AG04450 (cell line): ENCODE results near the gene EXOC2. TPM values are rescaled to one million over a fixed set of nuclear protein-coding genes. Genes with fewer than 3 reads are reported as not detected.

ENCODE experiments used
- CTCF ChIA-PET: fragments of 300-600, 350-600 bp; formaldehyde crosslinking; extraction: SDS; loops from one replicate; lab custom pipeline; 2022; ENCODE audit warnings: antibody characterized with exemption, inconsistent platforms; lab: Charles Lee
- POLR2A ChIA-PET: fragments of 350-600 bp; formaldehyde crosslinking; extraction: SDS; loops from one replicate; lab custom pipeline; 2021; ENCODE audit warnings: antibody characterized with exemption, inconsistent platforms; lab: Yijun Ruan, JAX
- DNase-seq: peaks from one replicate; pipeline ENCODE4 v3.0.0-alpha.2; 2011; ENCODE audit warnings: low read depth, low spot score
- H3K27ac ChIP-seq: one replicate; pipeline ENCODE4 v1.5.1; 2012; ENCODE audit warnings: low read depth, low read length, control low read depth
- H3K27me3 ChIP-seq: one replicate; pipeline ENCODE4 v1.6.0; 2012; ENCODE audit warnings: low read length; ENCODE audit not compliant: control insufficient read depth, insufficient read depth
- H3K4me3 ChIP-seq: 2 replicates; pipeline ENCODE4 v1.5.1; 2011; ENCODE audit warnings: mild to moderate bottlenecking, low read depth, low read length, control low read depth
- H3K9me3 ChIP-seq: 2 replicates; pipeline ENCODE4 v1.5.1; 2012; ENCODE audit warnings: low read length; ENCODE audit not compliant: control insufficient read depth, insufficient read depth
- CTCF ChIP-seq: IDR thresholded peaks from 2 replicates; pipeline ENCODE4 v1.5.1; 2011; ENCODE audit warnings: low read depth, low read length, control low read depth, inconsistent platforms
- polyA plus RNA-seq: library from polyadenylated mRNA; depleted of rRNA; stranded (reverse); fragments of >200 nt; gene quantifications from 2 replicates; pipeline ENCODE4 v1.2.3, GENCODE V29; 2011

Gene EXOC2
- polyA plus RNA-seq, 1 experiment, result 33.4 TPM

- H3K9me3 ChIP-seq, result no peaks in the 10 kb centered on the region
- no peak for DNase-seq
- CTCF ChIA-PET, result interaction anchor here (0.5 to 1.4 kb wide), 2 partner anchors 15 to 136 kb away, joined by 3 read pairs; no protein-coding TSS in a partner anchor
- POLR2A ChIA-PET, result no interaction called here
- no peaks in the 10 kb centered on the region for H3K27me3 ChIP-seq
- no peak overlapping the region for H3K27ac ChIP-seq
- no peak for TF ChIP-seq CTCF
- no peak overlapping the region for H3K4me3 ChIP-seq
These were observed 134.0 kb downstream of the EXOC2 start for GRCh38 chr6:558959-559358.

GRCh38 chr6:558089-558488 lies 134.8 kb downstream of the EXOC2 start:
- H3K9me3 ChIP-seq, result no peaks in the 10 kb centered on the region
- H3K4me3 ChIP-seq, result no peak overlapping the region
- TF ChIP-seq CTCF, result peak; percentile 31
- no peak for DNase-seq
- POLR2A ChIA-PET, result no interaction called here
- CTCF ChIA-PET, result interaction anchor here (0.7 to 1.4 kb wide), 2 partner anchors 14 to 35 kb away, joined by 3 read pairs; no protein-coding TSS in a partner anchor
- no peak overlapping the region for H3K27ac ChIP-seq
- H3K27me3 ChIP-seq, result no peaks in the 10 kb centered on the region

- CTCF ChIA-PET, result no interaction called here
- no peak overlapping the region for H3K4me3 ChIP-seq
- no peak overlapping the region for H3K27ac ChIP-seq
- no peaks in the 10 kb centered on the region for H3K9me3 ChIP-seq
- TF ChIP-seq CTCF, result no peak
- DNase-seq, result no peak
- POLR2A ChIA-PET, result no interaction called here
- H3K27me3 ChIP-seq, result no peaks in the 10 kb centered on the region
These were observed 141.0 kb downstream of the EXOC2 start for GRCh38 chr6:551829-552350.

GRCh38 chr6:551405-551804 lies 141.5 kb downstream of the EXOC2 start:
- H3K4me3 ChIP-seq, result no peak overlapping the region
- no peaks in the 10 kb centered on the region for H3K27me3 ChIP-seq
- DNase-seq, result no peak
- peak; percentile 20; the same call in 1 of the 2 replicates for TF ChIP-seq CTCF
- ChIA-PET POLR2A (no interaction called here), CTCF (no interaction called here)
- H3K27ac ChIP-seq, result no peak overlapping the region
- no peaks in the 10 kb centered on the region for H3K9me3 ChIP-seq

GRCh38 chr6:549906-550305 lies 143.0 kb downstream of the EXOC2 start:
- H3K27me3 ChIP-seq, result no peaks in the 10 kb centered on the region
- no peak for DNase-seq
- H3K4me3 ChIP-seq, result no peak overlapping the region
- H3K27ac ChIP-seq, result no peak overlapping the region
- no peaks in the 10 kb centered on the region for H3K9me3 ChIP-seq
- TF ChIP-seq CTCF, result no peak
- ChIA-PET CTCF (interaction anchor here (0.7 kb wide), 1 partner anchor 12 kb away, joined by 3 read pairs; no protein-coding TSS in a partner anchor), POLR2A (no interaction called here)
